Activated naive CD8-positive, alpha-beta T cell (primary cell): ENCODE results near the gene PTPA.

Source experiments
- H3K27ac Mint-ChIP-seq: one replicate; pipeline ENCODE4 v1.8.0; 2021; ENCODE audit warnings: mixed read lengths
- H3K27me3 Mint-ChIP-seq: one replicate; pipeline ENCODE4 v1.8.0; 2021; ENCODE audit warnings: mixed read lengths
- H3K36me3 Mint-ChIP-seq: one replicate; pipeline ENCODE4 v1.8.0; 2021; ENCODE audit warnings: mixed read lengths
- H3K4me1 Mint-ChIP-seq: one replicate; pipeline ENCODE4 v1.8.0; 2021; ENCODE audit warnings: low read depth, mixed read lengths
- H3K4me3 Mint-ChIP-seq: one replicate; pipeline ENCODE4 v1.8.0; 2021; ENCODE audit warnings: mild to moderate bottlenecking, mixed read lengths
- H3K9me3 Mint-ChIP-seq: one replicate; pipeline ENCODE4 v1.8.0; 2021; ENCODE audit warnings: low read depth, mixed read lengths

PTPA gene

DNA sequence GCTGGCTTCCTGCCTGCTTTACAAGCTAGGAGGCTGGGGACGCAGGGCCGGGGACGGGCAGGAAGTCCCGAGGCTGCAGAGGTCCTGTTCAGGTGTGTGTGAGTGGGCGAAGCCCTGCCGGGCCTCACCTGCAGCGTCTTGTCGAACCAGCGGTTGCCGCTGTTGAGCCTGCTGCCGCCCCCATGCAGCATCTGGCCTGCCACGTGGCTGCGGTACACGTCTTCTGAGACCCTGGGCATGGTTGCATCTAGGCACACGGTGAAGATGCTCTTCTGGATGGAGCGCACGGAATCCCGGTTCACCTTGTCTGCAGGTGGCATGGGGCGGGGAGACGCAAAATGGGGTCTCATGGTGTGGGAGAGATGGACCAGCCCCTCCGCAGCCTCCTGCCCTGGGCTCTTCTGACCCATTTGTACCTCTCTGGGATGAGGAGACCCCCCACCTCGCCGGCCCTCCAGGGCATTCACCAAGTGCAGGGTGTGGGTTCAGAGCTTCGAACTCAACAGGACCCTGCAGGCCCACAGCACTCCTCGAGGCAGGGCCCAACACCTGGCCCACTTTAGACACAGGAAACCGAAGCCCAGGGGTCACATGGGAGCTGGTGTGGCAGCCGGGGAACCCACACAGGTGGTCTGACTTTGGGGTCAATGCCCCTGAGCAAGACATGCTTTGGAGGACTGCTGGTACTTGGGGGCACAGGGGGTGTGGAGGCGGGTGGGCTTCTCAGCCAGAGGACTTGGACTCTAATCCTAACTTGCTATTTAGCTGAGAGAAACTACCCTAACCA is 10.6 kb upstream of the PTPA start:
- H3K27ac Mint-ChIP-seq: no peak overlapping the region
- no peaks in the 10 kb centered on the region for H3K4me1 Mint-ChIP-seq
- no peaks in the 10 kb centered on the region for H3K27me3 Mint-ChIP-seq
- no peaks in the 10 kb centered on the region for H3K9me3 Mint-ChIP-seq
- no peak overlapping the region for H3K4me3 Mint-ChIP-seq
- H3K36me3 Mint-ChIP-seq: no peaks in the 10 kb centered on the region

DNA sequence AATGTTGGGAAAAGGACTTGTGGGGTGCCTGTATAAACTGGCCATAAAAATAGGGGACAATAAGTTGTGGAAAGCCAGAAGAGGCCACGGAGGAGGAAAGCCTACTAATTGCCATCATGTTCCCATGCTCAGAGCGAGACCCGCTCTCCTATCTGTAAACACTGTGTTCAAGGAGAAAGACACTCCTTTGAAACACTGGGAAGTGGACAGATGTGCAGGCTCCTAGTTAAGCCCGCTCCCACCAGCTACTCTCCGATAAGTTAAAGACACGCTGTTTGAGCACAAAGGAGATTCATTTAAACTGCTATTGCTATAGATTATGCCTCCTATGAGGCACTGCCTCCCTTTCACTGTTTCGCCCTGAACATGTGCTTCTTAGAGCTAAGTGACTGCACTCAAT is 9.9 kb upstream of the PTPA start:
- Mint-ChIP-seq H3K27me3 (no peaks in the 10 kb centered on the region), H3K27ac (no peak overlapping the region), H3K4me1 (no peaks in the 10 kb centered on the region)

DNA sequence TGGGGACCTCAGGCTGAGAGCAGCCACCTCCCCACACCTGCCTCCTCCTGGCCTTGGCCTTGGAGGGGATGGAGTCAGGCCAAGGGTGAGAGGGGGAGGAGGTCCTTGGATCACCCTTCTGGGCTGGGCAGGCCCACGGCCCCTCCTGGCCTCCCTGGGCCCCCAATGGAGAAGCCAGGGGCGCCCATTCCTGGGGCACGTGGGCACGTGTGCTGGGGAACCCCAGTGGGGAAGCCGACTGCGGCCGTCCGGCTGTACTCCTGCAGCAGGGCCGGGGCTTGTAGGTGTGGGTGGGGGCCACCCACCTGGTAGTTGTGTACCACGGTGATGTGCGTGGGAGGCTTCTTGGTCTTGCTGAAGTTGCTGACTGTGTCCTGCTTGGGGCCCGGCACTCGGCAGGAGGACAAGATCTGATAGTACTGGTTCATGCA is 9.1 kb upstream of the PTPA start:
- no peak overlapping the region for H3K27ac Mint-ChIP-seq
- H3K36me3 Mint-ChIP-seq: no peaks in the 10 kb centered on the region
- H3K27me3 Mint-ChIP-seq: no peaks in the 10 kb centered on the region
- H3K9me3 Mint-ChIP-seq: no peaks in the 10 kb centered on the region
- H3K4me3 Mint-ChIP-seq: no peak overlapping the region
- H3K4me1 Mint-ChIP-seq: no peaks in the 10 kb centered on the region

More for the DNA sequence above, 9.9 kb upstream of the PTPA start:
- Mint-ChIP-seq H3K9me3 (no peaks in the 10 kb centered on the region), H3K36me3 (no peaks in the 10 kb centered on the region), H3K4me3 (no peak overlapping the region)

DNA sequence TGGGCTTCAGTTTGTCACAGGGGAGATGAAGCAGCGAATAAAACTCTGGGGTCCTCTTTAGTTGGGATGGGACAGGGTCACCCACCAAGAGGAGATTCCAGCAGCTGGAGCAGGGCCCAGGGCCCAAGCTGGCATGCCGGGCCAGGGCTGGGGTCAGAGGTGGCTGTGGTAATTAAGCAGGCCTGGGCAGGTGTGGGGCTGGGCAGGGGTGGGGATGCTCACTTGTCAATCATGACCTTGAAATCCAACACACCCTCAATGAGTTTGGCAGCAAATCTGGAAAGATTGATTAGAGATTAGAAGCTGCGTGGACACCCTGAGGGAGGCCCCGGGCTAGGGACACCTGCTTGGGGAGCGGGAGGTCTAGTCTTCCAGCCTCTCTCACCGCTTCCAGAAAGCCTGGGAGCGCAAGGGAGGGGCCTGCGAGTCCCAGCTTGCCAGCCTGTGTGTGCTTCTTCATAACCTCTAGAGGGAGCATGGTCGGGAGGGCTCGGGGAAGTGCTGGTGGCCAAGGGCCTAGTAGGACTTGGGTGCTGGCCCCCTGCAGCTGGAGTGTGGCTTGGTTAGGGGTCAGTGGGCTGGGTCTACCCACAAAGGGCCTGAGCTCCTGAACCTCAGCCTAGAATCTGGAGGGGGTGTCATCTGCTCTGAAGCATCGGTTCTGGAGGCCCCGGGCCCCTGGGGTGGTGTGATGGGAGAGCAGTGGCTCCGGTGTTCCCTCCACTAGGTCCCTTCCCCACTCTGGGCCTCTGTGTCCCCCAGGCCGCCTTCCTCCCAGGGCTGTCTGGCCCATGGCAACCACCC is 8.2 kb upstream of the PTPA start:
- Mint-ChIP-seq H3K27ac (no peak overlapping the region), H3K27me3 (no peaks in the 10 kb centered on the region)

DNA sequence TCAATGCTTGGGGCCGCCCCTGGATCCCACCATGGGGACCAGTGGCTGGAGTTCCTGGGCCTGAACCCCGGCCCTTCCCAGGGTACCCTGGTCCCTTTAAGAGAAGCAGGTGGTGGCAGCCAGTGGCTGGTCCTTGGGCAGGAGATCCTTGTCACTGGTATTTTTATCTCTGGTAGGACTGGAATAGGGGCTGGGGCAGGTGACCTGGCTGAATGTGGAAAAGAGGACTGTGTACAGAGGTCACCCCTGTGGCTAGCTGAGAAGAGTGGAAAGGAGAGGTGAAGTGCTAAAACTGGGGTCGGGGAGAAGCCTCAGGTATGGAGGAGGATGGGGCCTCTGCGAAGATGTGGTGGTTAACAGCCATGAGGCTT is 7.6 kb upstream of the PTPA start:
- Mint-ChIP-seq H3K27me3 (no peaks in the 10 kb centered on the region), H3K36me3 (no peaks in the 10 kb centered on the region), H3K9me3 (no peaks in the 10 kb centered on the region), H3K4me3 (no peak overlapping the region), H3K4me1 (no peaks in the 10 kb centered on the region), H3K27ac (no peak overlapping the region)

More for the DNA sequence above, 8.2 kb upstream of the PTPA start:
- no peak overlapping the region for H3K4me3 Mint-ChIP-seq
- H3K36me3 Mint-ChIP-seq: no peaks in the 10 kb centered on the region
- H3K4me1 Mint-ChIP-seq: no peaks in the 10 kb centered on the region
- no peaks in the 10 kb centered on the region for H3K9me3 Mint-ChIP-seq

DNA sequence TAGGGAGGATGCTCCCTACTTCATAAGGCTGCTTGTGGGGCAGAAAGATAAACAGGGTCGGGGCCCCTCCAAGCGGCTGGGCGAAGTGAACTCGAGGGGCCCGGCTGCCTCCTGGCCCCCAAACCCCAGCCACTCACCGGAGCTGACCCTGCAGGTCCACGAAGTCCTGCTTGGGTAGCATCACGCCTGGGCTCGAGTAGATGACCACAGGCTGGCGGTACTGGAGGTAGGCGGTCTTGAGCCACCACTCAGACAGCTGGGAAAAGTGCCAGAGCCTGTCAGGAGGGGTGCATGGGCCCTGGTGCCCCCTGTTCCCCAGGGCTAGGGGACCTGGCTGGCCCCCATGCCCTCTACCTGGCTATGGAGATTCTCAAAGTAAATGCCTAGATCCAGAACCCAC is 7.2 kb upstream of the PTPA start:
- no peaks in the 10 kb centered on the region for H3K27me3 Mint-ChIP-seq
- no peaks in the 10 kb centered on the region for H3K36me3 Mint-ChIP-seq
- H3K4me3 Mint-ChIP-seq: no peak overlapping the region
- H3K4me1 Mint-ChIP-seq: peaks cover 2% of the 10 kb centered on the region
- no peak overlapping the region for H3K27ac Mint-ChIP-seq
- H3K9me3 Mint-ChIP-seq: no peaks in the 10 kb centered on the region

DNA sequence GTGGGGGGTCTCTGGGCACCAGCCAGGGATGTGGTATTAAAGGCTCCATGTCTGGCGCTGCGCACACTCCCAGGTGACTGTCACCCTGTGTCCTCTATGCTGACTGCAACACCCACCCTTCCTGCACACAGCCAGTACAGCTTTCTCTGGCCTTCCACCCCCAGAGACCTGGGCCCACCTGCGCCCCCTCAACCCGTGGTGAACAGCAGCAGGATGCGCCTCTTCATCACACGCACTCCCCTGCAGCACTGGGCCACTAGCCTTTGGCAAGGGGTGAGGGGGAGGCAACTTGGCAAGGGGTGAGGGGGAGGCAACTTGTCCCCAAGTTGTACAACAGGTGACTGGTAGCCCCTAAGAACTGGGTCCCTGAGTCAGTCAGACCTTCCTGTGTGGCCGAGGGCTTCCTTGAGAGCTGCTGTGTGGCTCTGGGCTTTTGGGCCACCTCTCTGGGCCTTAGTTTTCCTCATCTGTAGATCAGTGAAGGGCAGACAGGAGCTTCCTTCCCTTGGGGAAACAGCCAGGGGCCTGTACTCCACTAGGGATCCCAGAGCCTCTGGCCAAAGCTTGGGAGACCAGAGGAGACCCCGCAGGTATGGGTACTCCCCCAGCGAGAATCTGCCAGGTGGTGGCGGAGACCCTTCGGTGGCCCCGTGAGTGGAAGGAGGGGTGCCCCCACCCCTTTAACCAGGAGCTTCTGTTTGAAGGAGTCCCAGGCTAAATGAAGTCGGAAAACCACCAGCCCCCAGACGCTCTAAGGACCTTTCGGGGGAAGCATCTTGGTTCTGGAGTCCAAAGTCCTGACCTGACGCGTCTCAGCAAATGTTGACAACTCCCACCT is 5.1 kb upstream of the PTPA start:
- Mint-ChIP-seq H3K36me3 (no peaks in the 10 kb centered on the region), H3K27ac (no peak overlapping the region)

DNA sequence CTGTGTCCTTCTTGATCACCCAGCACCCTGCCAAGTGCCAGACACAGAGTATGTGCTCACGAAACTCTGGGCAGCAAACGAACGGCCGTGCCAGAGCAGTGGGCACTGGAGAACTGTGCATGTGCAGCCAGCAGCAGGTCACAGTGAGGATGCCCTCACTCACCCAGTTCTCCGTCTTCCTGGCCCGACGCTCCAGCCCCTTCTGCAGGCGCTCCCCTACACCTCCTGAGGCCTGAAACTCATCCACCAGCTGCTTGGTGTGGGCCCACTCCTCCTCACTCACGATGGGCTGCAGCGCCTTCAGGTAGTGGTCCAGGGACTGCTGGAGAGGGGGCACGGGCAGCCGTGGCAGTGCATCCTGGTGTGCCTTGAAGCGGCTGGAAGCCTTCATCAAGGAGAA is 3.6 kb upstream of the PTPA start:
- no peak overlapping the region for H3K27ac Mint-ChIP-seq
- peaks cover 12% of the 10 kb centered on the region for H3K4me1 Mint-ChIP-seq
- no peaks in the 10 kb centered on the region for H3K9me3 Mint-ChIP-seq
- H3K4me3 Mint-ChIP-seq: no peak overlapping the region
- H3K27me3 Mint-ChIP-seq: no peaks in the 10 kb centered on the region
- H3K36me3 Mint-ChIP-seq: no peaks in the 10 kb centered on the region

More for the DNA sequence above, 5.1 kb upstream of the PTPA start:
- peaks cover 8% of the 10 kb centered on the region for H3K4me1 Mint-ChIP-seq
- H3K27me3 Mint-ChIP-seq: no peaks in the 10 kb centered on the region
- H3K4me3 Mint-ChIP-seq: no peak overlapping the region
- H3K9me3 Mint-ChIP-seq: no peaks in the 10 kb centered on the region

DNA sequence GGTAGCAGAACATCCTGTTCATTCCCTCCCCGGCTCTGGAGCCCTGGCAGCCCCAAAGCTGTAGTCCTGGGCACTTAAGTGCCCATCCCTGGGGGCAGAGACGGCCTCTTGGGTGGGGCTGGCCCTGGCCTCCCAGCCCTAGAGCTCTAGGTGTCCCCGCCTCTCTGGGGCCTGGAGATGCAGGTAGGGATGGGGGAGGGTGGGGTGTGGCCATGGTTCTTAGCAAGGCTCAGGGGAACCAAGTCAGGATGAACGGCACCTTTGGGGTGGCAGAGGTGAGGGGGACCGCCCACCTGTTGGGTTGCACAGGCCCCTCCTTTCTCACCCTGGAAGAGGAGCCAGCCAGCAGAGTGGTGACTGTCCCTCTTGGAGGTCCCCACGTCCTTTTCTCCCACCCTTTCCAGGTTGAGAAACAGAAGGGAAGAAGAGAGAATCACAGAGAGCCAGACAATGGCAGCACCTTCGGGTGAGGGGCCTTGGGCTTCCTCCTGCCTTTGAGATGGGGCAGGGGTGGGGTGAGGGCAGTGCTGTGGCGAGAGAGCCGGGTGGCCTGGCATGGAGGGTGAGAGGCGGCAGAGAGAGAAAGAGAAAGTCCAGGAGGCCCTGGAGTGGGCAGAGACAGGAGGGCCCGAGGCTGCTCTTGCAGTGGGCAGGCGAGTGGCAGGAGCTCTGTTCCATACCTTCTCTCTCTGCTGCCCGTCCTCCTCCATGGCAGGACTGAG is 3.0 kb upstream of the PTPA start:
- Mint-ChIP-seq H3K27me3 (no peaks in the 10 kb centered on the region), H3K27ac (no peak overlapping the region), H3K4me1 (peaks cover 14% of the 10 kb centered on the region), H3K9me3 (no peaks in the 10 kb centered on the region), H3K36me3 (no peaks in the 10 kb centered on the region), H3K4me3 (no peak overlapping the region)

DNA sequence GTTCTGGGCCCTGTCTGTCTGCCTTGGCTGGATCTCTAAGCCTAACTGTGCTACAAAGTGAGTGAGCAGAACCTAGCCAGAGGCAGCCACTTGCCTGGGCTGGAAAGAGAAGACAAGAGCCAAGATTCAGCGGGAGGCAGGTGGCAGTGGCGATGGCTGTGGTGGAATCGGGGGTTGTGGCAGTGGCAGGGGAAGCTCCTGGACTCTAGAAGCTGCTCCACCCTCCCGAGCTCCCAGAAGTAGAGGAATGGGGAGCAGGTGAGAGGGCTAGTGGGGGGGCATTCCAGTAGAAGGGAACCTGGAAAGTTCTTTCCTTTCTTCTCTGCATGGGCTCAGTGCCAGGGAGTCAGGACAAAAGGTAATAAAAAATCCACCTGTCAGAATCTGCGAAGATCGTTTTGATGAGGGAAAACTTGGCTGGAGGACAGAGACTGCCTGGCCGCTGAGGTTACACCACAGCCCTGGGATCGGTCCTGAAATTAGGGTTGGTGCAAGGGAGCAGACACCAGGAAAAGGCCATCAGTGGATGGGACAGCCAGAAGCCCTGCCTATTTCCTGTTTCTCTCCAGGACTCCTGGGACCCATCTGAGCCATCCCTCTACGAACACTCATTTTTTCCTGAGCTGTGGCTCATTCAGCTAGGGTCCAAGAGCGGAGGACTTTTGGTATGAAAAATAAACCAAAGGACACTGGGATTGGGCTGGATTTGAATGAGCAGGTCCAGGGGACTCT is 2.2 kb upstream of the PTPA start:
- Mint-ChIP-seq H3K36me3 (no peaks in the 10 kb centered on the region), H3K4me3 (peak overlapping the region; percentile 74), H3K27ac (no peak overlapping the region), H3K4me1 (peaks cover 21% of the 10 kb centered on the region), H3K27me3 (no peaks in the 10 kb centered on the region), H3K9me3 (no peaks in the 10 kb centered on the region)

DNA sequence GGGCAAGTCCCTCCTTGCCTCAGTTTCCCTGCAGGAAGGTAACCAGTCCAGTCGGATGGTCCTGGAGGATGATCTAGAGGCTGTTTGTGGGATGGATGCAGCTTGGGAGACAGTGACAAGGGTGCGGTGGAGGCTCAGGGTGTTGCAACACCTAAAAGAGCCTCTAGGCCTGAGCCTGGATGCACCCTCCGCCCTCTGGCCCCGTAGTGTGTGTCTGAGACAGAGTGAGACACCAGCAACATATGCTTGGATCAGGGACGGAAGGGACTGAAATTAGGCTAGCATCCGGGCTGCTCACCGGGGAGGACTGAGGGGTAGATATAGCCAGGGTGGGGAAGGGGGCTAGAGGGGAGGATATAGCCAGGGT is 1.7 kb upstream of the PTPA start:
- H3K36me3 Mint-ChIP-seq: no peaks in the 10 kb centered on the region
- H3K9me3 Mint-ChIP-seq: no peaks in the 10 kb centered on the region
- H3K27ac Mint-ChIP-seq: no peak overlapping the region
- no peaks in the 10 kb centered on the region for H3K27me3 Mint-ChIP-seq
- H3K4me1 Mint-ChIP-seq: peaks cover 25% of the 10 kb centered on the region
- peak overlapping the region; percentile 74 for H3K4me3 Mint-ChIP-seq

DNA sequence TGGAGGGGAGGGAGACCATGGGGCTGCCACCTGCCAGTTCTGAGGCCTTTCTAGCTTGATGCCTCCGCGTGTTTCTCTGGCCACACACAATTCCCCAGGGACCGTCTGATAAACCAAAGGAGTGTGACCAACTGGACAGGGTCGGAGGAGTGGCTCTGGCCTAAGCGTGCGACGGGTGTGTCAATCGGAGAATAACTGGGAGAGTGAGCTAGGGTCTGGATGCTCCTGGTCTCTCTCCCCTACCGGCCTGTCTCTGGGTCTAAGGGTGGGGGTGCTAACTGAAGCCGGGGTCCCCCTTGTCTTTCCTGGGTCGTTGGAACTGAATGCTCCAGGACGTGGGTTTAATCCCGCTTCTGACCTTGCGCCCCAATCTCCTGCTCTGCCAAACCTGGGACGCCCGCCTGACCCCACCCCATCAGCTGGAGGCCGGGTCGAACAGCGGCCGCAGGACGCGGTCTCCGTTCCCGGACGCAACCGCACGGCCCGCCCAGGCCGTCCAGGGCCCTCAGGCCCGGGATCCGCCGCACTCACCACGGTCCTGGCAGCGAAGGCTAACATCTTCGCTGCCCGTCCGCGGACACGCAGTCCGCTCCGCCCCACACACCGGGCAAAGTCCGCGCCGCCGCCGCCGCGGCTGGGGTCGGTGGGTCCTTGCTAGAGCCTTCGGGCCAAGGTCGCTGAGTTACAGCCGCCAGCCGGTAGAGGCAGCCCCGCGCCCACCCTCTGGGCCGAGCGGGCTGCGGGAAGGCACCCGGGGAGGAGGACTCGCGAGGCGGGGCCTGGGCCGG is 1.1 kb upstream of the PTPA start:
- Mint-ChIP-seq H3K9me3 (no peaks in the 10 kb centered on the region), H3K4me1 (peaks cover 31% of the 10 kb centered on the region), H3K4me3 (peak overlapping the region; percentile 64), H3K36me3 (no peaks in the 10 kb centered on the region), H3K27ac (no peak overlapping the region), H3K27me3 (no peaks in the 10 kb centered on the region)

DNA sequence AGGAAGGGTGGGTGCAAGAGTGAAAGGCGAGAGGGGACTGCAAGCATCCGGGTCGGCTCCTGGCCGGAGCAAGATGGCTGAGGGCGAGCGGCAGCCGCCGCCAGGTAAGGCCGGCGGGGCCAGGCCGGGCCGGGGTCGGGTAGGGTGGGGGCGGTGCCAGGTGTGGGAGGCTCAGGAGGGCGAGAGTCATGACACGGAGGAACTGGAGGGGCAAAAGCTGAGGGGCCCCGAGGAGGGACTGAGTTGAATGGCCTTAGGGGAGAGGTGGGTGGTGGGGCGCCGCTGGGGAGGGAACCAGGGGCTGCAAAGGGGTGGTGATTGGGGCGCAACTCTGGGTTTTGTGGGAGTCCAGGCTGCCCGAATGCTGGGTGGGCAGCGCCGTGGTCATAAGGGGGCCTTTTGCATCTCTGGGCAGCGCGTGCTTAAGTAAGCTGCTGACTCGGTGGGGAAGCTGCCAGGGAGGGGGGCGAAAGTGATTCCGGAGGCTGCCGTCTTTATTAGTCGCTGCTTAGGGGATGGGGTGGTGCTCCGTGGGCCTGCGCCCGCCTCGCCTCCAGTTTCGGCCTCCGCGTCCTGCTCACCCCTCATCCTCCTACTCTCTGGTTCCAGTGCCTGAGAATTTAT is 425 bp downstream of the PTPA start:
- Mint-ChIP-seq H3K9me3 (no peaks in the 10 kb centered on the region), H3K27me3 (no peaks in the 10 kb centered on the region), H3K36me3 (no peaks in the 10 kb centered on the region), H3K27ac (peak overlapping the region; percentile 89), H3K4me1 (peaks cover 36% of the 10 kb centered on the region), H3K4me3 (peak overlapping the region; percentile 94)
